ENCODE results near the gene MSL3B.
A peak's percentile ranks its signal among the peaks of the same experiment; 100 is the strongest.

The MSL3B gene

GRCh38 chr2:233852056-233852455, 16.1 kb downstream of the MSL3B start:
- DNase-seq, result no peak

- no peak for DNase-seq
Observed at GRCh38 chr2:233851169-233851568, 17.0 kb downstream of the MSL3B start.

- no peak for DNase-seq
Observed at GRCh38 chr2:233850745-233851144, 17.4 kb downstream of the MSL3B start.

GRCh38 chr2:233849607-233850271, 18.4 kb downstream of the MSL3B start:
- no peak for DNase-seq

DNA sequence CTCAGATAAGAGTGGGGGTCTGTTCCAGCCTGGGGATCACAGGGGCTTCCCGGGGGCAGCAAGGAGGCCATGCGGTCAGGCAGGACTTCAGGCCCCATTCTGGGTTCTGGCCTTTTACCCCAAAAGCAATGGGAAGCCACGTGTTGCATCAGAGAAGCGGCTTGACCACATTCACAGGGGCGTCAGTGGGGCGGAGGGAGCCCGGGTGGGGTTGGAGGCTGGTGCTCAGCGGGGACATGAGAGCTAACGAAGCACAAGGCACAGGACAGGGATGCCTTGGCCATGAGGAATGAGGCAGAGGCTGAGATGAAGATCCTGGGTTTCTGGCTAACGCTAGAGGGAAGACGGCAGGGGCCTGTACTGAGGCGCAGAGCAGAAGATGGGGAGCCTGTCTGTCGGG, 19.9 kb downstream of the MSL3B start:
- no peak for DNase-seq

DNA sequence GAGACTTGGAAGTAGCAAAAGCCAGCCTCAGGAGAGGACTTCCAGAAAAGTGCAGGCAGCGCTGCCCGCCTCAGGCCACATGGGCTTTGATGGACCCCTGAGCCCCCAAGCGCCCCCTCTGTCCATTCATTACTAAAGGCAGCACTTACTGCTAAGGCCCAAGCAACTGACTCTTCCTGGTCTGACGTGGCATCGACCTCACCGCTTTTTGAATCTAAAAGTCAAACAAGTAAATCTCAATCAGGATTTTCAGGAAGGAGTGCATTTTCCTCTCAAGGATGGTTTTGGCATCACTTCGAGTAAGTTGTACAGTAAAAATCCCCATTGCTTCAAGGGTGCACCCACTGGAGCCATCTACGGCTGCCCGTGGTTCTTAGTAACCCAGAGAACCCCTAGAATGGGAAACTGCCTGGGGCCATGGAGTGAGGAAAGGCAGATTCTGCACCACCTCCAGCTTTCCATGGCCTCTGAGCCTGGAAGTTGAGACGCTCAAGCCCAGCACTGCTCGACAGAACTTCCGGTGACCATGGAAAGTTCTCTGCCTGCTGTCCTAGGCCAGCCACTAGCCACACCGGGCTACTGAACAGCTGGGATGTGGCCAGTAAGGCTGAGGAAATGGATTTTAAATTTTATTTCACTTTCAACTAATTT, 20.8 kb downstream of the MSL3B start:
- no peak for DNase-seq

DNA sequence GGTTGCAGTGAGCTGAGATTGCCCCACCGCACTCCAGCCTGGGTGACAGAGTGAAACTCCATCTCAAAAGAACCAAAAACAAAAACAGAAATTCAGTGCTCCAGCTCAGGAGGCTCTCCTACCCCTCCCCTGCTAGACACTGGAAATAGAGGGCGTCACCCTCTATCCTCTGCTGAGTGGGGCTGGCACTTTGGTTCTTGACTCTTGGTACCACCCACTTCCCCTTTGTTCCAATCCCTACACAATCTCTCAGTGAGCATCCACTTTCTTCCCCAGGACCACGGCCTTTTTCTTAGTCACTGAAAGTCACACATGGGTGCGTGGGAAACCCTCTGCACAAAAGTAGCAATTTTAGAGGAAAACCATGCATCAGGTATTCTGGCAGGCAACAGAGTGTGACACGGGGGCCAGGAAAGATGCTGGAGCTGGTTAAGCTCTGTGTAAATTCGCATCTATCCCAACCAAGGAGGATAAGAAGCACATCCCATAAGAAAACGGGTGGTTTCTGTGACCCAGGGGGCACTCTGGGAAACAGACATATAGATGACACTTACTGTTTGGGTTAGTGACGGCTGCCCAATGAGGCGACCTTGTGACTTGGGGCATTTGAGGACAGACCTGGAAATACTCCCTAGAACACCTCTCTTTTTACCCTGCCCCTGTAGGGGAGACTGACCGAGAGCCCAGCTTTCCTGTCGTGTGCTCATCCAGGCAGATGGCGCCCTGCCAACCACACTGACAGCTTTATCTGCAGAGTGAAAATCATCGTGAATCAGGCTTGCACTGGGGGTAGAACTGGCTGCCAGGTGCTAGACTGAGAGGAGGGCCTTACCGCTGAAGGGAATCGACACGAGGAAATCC, 21.6 kb downstream of the MSL3B start:
- DNase-seq, result no peak

DNA sequence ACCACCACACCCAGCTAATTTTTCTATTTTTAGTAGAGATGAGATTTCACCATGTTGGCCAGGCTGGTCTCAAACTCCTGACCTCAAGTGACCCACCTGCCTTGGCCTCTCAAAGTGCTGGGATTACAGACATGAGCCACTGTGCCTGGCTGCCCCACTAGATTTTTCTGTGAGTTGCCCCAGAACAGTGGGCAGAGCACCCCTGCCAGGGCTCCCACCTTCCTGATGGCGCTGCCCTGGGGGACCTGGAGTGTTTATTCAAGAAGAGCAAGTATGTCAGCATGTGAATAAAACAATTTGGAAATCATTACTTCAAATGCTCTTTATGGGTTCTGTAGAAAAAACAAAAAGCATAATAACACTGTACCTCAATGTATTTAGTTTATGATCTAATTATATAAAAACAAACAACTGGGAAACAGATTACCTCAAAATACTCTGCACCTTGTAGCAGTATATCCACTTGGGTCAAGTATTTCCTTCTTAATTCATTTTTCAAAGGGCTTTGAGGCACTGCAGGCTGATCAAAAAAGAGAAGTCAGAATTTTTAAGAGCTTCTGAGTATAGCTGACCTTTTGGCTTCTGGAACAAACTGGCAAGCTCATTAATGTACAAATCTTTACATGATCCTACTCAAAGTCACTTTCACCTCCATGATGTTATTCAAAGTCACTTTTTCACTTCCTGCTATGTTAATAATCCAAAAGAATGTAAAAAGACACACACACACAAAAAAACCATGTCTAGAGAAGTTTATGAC, 22.7 kb downstream of the MSL3B start:
- no peak for DNase-seq

DNA sequence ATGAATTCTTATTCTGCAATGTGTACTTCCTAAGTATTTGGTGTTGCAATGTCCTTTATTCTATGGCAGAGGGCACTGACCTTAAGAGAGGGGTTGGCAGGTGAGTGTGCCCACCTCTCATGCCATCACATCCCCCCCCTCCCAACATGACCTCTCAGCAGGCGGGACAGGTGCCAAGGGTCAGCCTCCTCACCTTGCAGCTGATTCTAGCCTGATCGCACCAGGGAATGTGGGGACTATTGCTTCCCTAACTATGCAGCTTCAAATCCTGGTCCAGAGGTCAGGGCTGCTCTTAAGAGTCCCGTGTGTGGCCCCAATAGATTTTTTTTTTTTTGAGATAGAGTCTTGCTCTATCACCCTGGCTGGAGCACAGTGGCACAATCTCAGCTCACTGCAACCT, 23.4 kb downstream of the MSL3B start:
- DNase-seq, result no peak

- DNase-seq, result no peak
Observed at GRCh38 chr2:233844064-233844807, 23.9 kb downstream of the MSL3B start.

DNA sequence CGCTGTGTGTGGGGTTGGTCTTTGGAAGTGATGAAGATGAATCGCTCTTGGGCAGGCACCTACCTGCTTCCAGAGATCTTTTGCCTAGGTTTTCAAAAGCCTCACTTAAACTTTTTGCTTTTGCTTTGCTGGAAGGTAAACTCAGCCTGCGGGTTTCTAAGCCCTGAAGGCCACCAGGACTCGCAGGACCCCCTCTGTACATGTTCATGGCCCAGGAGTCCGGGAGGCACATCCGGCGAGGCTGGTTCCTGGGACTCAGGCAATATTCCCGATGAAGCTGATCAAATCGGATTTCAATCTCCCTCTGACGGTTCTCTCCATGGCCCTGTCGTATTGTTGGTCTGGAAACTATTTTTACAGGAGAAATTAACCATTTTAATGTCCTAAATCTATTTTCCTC, 27.0 kb downstream of the MSL3B start:
- no peak for DNase-seq

DNA sequence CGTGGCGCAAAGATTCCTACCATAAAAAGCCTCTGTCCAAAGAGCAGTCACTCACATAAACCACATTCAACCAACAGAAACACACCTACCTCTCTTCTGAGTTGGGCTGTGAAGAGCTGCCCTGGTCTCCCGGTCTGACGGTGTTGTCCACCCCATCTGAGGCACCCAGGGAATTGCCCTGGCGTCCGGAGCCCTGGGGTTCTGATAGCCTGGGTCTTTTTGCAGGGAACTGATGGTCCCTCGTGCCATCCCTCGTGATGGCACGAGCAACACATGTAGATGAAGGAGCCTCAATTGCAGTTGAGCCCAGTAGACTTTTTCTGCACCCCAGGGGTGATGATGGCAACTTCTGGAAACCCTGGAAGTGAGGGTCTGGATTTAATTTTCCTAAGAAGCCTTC, 27.7 kb downstream of the MSL3B start:
- no peak for DNase-seq

DNA sequence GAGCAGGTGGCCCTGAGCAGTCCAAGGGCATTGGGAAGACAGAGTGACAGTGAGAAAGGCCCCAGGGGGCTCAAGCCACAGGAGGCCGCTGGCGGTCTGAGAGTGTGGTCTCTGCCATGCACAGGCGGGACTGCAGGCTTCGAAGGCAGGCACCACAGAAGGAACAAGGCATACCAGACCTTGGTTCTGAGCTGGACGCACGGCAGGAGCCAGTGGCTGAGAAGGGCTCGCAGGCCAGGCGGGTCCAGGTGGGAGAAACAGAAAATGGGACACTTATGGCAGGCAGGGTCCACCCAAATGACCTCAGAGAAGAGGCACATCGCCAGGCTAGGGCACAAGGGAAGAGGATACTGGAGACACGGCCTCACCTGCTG, 28.8 kb downstream of the MSL3B start:
- no peak for DNase-seq

DNA sequence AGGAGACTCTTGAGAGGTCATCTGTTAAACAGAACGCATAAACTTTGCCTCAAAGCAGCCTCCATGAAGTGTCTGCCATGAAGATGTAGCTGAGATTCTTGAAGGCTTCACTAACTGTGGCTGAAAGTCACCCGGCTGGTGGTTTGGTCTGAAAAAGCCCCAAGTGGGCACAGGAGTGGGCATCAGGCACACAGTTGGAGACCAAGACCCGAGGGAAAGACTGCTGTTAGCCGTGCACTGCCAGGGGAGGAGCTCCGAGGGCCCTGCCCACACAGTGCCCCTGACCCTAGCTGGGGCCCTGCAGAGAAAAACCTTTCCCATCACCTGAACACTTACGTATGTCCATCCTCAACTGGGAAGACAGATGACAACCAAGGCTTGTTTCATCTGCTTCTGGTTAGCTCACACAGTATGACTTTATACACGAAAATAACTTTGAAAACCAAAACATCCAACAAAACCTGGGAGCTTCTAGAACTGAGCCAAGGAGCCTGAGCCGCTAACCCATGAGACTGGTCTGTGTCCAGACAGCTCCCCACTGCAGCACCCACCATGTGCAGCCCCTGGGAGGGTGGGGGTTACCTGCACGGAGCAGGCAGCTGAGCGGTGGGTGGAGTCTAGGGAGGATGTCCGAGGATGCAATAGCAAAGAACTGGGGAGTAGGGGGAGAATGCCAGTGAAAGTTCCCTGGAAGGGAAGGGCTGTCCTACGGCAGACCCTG, 29.3 kb downstream of the MSL3B start:
- no peak for DNase-seq

- no peak for DNase-seq
Observed at GRCh38 chr2:233838251-233838650, 29.9 kb downstream of the MSL3B start.

- no peak for DNase-seq
Observed at GRCh38 chr2:233837694-233838229, 30.4 kb downstream of the MSL3B start.

DNA sequence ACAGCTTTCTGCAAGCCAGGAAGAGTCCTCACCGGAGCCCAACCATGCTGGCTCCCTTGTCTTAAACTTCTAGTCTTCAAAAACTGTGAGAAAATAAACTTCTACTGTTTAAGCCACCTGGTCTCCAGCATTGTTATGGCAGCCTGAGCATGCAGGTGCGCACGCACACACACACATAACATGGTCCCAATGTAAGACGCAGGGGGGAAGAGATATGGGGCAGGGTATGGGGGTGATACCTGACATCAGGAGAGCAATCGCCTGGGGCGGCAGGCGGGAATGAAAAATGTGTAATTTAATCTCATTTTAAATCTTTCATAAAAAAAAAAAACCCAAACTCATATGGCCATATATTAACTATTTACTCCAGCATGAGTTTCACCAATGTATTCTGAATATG, 31.8 kb downstream of the MSL3B start:
- DNase-seq, result no peak

- DNase-seq, result peak; percentile 4
Observed at GRCh38 chr2:233835230-233836186, 32.7 kb downstream of the MSL3B start.

DNA sequence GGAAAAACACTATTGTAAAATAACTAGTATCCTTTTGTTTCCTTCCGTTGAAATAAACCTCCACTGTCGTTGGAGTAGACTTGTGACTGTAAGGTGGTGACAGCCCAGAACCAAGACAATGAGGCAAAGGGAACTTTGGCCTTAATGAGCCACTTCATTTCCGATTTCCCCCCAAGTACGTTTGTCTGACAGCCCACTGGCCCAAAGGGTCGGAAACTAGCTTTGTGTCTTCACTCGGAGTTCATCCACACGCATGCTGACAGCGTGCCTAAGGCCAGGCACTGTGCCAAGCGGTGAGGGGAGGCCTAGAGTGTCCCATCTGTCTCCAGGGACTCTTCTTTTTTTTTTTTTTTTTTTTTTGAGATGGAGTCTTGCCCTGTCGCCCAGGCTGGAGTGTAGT, 34.8 kb downstream of the MSL3B start:
- peak; percentile 28 for DNase-seq

GRCh38 chr2:233832869-233833311, 35.3 kb downstream of the MSL3B start:
- DNase-seq, result peak; percentile 17

All from femur (tissue), 1 donor.